ENCODE measurements around the gene PTDSS2. TPM values are rescaled to one million over a fixed set of nuclear protein-coding genes. Genes with fewer than 3 reads are reported as not detected.

The PTDSS2 gene
- total and polyA plus RNA-seq, 9 of the 15 experiments (the other 6 are each of a cell fraction or from before 2014, with no cell fraction given): 0.45 to 53.9 (median 17.2) TPM

DNA sequence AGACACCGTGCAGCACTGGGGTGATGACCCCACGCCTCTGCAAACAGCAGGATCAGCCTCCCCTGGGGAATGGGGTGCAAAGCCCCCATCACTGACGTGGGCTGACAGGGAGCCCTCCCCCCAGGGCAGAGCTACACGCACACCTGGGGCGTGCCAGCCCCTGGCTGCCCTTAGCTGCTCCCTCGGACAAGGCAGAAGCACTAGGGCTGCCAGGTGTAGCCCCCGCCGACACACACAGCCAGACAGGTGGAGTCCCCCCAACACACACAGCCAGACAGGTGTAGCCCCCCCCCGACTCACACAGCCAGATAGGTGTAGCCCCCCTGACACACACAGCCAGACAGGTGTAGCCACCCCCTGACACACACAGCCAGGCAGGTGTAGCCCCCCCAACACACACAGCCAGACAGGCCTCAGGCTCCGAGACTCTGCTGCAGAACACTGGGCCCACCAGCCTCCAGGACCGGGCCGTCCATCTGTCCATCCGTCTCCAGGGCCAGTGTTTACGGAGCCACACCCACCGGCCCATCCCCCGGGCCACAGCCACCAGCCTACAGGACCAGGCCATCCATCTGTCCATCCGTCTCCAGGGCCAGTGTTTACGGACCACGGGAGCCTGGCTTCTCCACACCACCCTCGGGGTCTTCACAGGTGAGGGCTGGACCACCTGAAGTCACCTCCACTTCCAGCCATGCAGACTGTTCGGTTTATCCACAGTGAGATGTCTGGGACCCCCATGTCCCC, 11.8 kb upstream of the PTDSS2 start:
- in situ Hi-C loops (cut with MboI): no loop called here
- DNase-seq (ENCODE audit: extremely low read depth in 1 of 4, low spot score in 3 of 4): peak in 1 of 4 experiments; percentile 17
- Histone ChIP-seq H2AFZ (ENCODE audit: low read depth, low read length) (no peak overlapping the region), H3K9me3 (replicated peaks; ENCODE audit: control insufficient read depth, insufficient read depth, low read depth, low read length) (peaks cover 4% of the 10 kb centered on the region; the same call in 1 of the 2 replicates), H3K9ac (ENCODE audit: insufficient read depth in 1 of 2, low read depth in 2 of 2, low read length in 2 of 2) (peak overlapping the region in 1 of 2 experiments; percentile 52; a peak in 1 of 4 replicates), H4K20me1 (replicated peaks; ENCODE audit: control insufficient read depth, insufficient read depth, low read length) (no peaks in the 10 kb centered on the region), H3K4me2 (ENCODE audit: insufficient read depth, low read length) (no peak overlapping the region), H3K9me1 (ENCODE audit: control insufficient read depth, insufficient read depth, low read length) (no peaks in the 10 kb centered on the region), H3K27ac (ENCODE audit: extremely low read depth, low read depth, low read length) (no peak overlapping the region), H3K4me1 (replicated peaks in 1 of 2; ENCODE audit: control insufficient read depth in 2 of 2, insufficient read depth in 2 of 2, low read length in 2 of 2) (peaks cover 2 to 62% of the 10 kb centered on the region in 2 experiments; a peak in 3 of 5 replicates), H3K4me3 (no peak overlapping the region), H3K36me3 (ENCODE audit: control insufficient read depth, insufficient read depth, low read length) (no peaks in the 10 kb centered on the region), H3K79me2 (ENCODE audit: control insufficient read depth, insufficient read depth, low read length) (no peaks in the 10 kb centered on the region), H3K27me3 (ENCODE audit: control insufficient read depth in 2 of 2, insufficient read depth in 2 of 2, low read length in 2 of 2) (no peaks in the 10 kb centered on the region)
- WGBS (ENCODE audit: insufficient coverage, low coverage, missing lambda C conversion rate): 57% methylated on average over 19 of the region's 21 CpGs
- no TSS peak for BruUV-seq (replicated peaks)
- TF ChIP-seq SMARCC2 (IDR thresholded peaks at IDR 0.05; ENCODE audit: low read depth) (no peak), ATF1 (CRISPR knock-in tag; IDR thresholded peaks at IDR 0.05) (no peak), ATF1 (tag; IDR thresholded peaks at IDR 0.05) (no peak), ZNF197 (CRISPR knock-in tag; IDR thresholded peaks at IDR 0.05; ENCODE audit: low read depth) (no peak), SMARCE1 (IDR thresholded peaks at IDR 0.05) (no peak), SRSF9 (IDR thresholded peaks at IDR 0.05; ENCODE audit: borderline replicate concordance, low read depth, low read length) (no peak), ZNF780A (CRISPR knock-in tag; IDR thresholded peaks at IDR 0.05) (no peak), SNRNP70 (optimal IDR thresholded peaks at IDR 0.05; ENCODE audit: low read depth, low read length) (no peak), BMI1 (IDR thresholded peaks at IDR 0.05; ENCODE audit: low read length) (no peak), GABPB1 (CRISPR knock-in tag; IDR thresholded peaks at IDR 0.05) (no peak), ZNF444 (CRISPR knock-in tag; IDR thresholded peaks at IDR 0.05) (no peak), HEY1 (CRISPR knock-in tag; IDR thresholded peaks at IDR 0.05; ENCODE audit: borderline replicate concordance) (no peak), ZNF589 (CRISPR knock-in tag; IDR thresholded peaks at IDR 0.05; ENCODE audit: low read depth) (no peak), FOXP1 (CRISPR knock-in tag; IDR thresholded peaks at IDR 0.05) (no peak), ZNF384 (IDR thresholded peaks at IDR 0.05; ENCODE audit: low read depth, low read length) (no peak), ZNF695 (CRISPR knock-in tag; IDR thresholded peaks at IDR 0.05) (no peak), ZNF165 (CRISPR knock-in tag; IDR thresholded peaks at IDR 0.05; ENCODE audit: borderline replicate concordance) (no peak)
- TF ChIP-seq, protein P1, sequence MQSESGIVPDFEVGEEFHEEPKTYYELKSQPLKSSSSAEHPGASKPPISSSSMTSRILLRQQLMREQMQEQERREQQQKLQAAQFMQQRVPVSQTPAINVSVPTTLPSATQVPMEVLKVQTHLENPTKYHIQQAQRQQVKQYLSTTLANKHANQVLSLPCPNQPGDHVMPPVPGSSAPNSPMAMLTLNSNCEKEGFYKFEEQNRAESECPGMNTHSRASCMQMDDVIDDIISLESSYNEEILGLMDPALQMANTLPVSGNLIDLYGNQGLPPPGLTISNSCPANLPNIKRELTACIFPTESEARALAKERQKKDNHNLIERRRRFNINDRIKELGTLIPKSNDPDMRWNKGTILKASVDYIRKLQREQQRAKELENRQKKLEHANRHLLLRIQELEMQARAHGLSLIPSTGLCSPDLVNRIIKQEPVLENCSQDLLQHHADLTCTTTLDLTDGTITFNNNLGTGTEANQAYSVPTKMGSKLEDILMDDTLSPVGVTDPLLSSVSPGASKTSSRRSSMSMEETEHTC (IDR thresholded peaks at IDR 0.05): no peak
- TF ChIP-seq, protein P2, sequence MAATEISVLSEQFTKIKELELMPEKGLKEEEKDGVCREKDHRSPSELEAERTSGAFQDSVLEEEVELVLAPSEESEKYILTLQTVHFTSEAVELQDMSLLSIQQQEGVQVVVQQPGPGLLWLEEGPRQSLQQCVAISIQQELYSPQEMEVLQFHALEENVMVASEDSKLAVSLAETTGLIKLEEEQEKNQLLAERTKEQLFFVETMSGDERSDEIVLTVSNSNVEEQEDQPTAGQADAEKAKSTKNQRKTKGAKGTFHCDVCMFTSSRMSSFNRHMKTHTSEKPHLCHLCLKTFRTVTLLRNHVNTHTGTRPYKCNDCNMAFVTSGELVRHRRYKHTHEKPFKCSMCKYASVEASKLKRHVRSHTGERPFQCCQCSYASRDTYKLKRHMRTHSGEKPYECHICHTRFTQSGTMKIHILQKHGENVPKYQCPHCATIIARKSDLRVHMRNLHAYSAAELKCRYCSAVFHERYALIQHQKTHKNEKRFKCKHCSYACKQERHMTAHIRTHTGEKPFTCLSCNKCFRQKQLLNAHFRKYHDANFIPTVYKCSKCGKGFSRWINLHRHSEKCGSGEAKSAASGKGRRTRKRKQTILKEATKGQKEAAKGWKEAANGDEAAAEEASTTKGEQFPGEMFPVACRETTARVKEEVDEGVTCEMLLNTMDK (IDR thresholded peaks at IDR 0.05; ENCODE audit: borderline replicate concordance, insufficient read depth, low read depth, low read length, poor library complexity, severe bottlenecking): no peak
- TF ChIP-seq, protein P3, sequence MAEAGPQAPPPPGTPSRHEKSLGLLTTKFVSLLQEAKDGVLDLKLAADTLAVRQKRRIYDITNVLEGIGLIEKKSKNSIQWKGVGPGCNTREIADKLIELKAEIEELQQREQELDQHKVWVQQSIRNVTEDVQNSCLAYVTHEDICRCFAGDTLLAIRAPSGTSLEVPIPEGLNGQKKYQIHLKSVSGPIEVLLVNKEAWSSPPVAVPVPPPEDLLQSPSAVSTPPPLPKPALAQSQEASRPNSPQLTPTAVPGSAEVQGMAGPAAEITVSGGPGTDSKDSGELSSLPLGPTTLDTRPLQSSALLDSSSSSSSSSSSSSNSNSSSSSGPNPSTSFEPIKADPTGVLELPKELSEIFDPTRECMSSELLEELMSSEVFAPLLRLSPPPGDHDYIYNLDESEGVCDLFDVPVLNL (CRISPR knock-in tag; IDR thresholded peaks at IDR 0.05; ENCODE audit: low read depth): no peak
- ChIA-PET CTCF (ENCODE audit: low intra/inter-chr PET ratio) (no interaction called here), POLR2A (interaction anchor here (0.5 to 0.9 kb wide), 3 partner anchors 10 to 22 kb away, joined by 3 read pairs; no protein-coding TSS in a partner anchor)
- intact Hi-C loops (cut with micrococcal nuclease): no loop called here
- ATAC-seq: no peak
- no peak for FAIRE-seq
